ENCODE data around the gene BPIFA2. TPM values are rescaled to one million over a fixed set of nuclear protein-coding genes. Genes with fewer than 3 reads are reported as not detected.
"Not testable (repeated sequence)": the region's sequence is repeated elsewhere in the genome, so short reads cannot be mapped to it uniquely, and the experiment has no call there.

Gene BPIFA2
- total RNA-seq, 1 donor from 2014 or later: not detected

- no peak for DNase-seq (ENCODE audit: extremely low read depth, low read depth, low spot score)
Observed at GRCh38 chr20:33159713-33160112, 8.2 kb upstream of the BPIFA2 start.

GRCh38 chr20:33160681-33161080, 7.3 kb upstream of the BPIFA2 start:
- no peak for DNase-seq (ENCODE audit: extremely low read depth, low read depth, low spot score)

GRCh38 chr20:33162313-33162712, 5.6 kb upstream of the BPIFA2 start:
- no peak for DNase-seq (ENCODE audit: extremely low read depth, low read depth, low spot score)

GRCh38 chr20:33162753-33163152, 5.2 kb upstream of the BPIFA2 start:
- DNase-seq (ENCODE audit: extremely low read depth, low read depth, low spot score): no peak

- DNase-seq (ENCODE audit: extremely low read depth, low read depth, low spot score): no peak
Observed at GRCh38 chr20:33163856-33164762, 3.9 kb upstream of the BPIFA2 start.

- no peak for DNase-seq (ENCODE audit: extremely low read depth, low read depth, low spot score)
Observed at GRCh38 chr20:33164763-33165095, 3.2 kb upstream of the BPIFA2 start.

GRCh38 chr20:33165416-33166055, 2.4 kb upstream of the BPIFA2 start:
- no peak for DNase-seq (ENCODE audit: extremely low read depth, low read depth, low spot score)

GRCh38 chr20:33166533-33167113, 1.3 kb upstream of the BPIFA2 start:
- no peak for DNase-seq (ENCODE audit: extremely low read depth, low read depth, low spot score)

- DNase-seq (ENCODE audit: extremely low read depth, low read depth, low spot score): no peak
Observed at GRCh38 chr20:33169176-33169794, 1.3 kb downstream of the BPIFA2 start.

GRCh38 chr20:33172781-33173180, 4.8 kb downstream of the BPIFA2 start:
- DNase-seq (ENCODE audit: extremely low read depth, low read depth, low spot score): no peak

GRCh38 chr20:33175123-33175522, 7.2 kb downstream of the BPIFA2 start:
- DNase-seq (ENCODE audit: extremely low read depth, low read depth, low spot score): no peak

- DNase-seq (ENCODE audit: extremely low read depth, low read depth, low spot score): no peak
Observed at GRCh38 chr20:33176101-33176500, 8.1 kb downstream of the BPIFA2 start.

- no peak for DNase-seq (ENCODE audit: extremely low read depth, low read depth, low spot score)
Observed at GRCh38 chr20:33177866-33178265, 9.9 kb downstream of the BPIFA2 start.

- no peak for DNase-seq (ENCODE audit: extremely low read depth, low read depth, low spot score)
Observed at GRCh38 chr20:33178726-33179125, 10.8 kb downstream of the BPIFA2 start.

GRCh38 chr20:33180169-33180568, 12.2 kb downstream of the BPIFA2 start:
- no peak for DNase-seq (ENCODE audit: extremely low read depth, low read depth, low spot score)

GRCh38 chr20:33181482-33182093, 13.6 kb downstream of the BPIFA2 start:
- DNase-seq (ENCODE audit: extremely low read depth, low read depth, low spot score): no peak

- no peak for DNase-seq (ENCODE audit: extremely low read depth, low read depth, low spot score)
Observed at GRCh38 chr20:33183312-33183711, 15.4 kb downstream of the BPIFA2 start.

GRCh38 chr20:33185031-33185590, 17.2 kb downstream of the BPIFA2 start:
- DNase-seq (ENCODE audit: extremely low read depth, low read depth, low spot score): not testable (repeated sequence)

- no peak for DNase-seq (ENCODE audit: extremely low read depth, low read depth, low spot score)
Observed at GRCh38 chr20:33187491-33187890, 19.5 kb downstream of the BPIFA2 start.

GRCh38 chr20:33188421-33188820, 20.5 kb downstream of the BPIFA2 start:
- DNase-seq (ENCODE audit: extremely low read depth, low read depth, low spot score): no peak

GRCh38 chr20:33191484-33191883, 23.5 kb downstream of the BPIFA2 start:
- DNase-seq (ENCODE audit: extremely low read depth, low read depth, low spot score): no peak

All from glomerular endothelial cell (primary cell).